ENCODE data around the gene CENPA. TPM values are rescaled to one million over a fixed set of nuclear protein-coding genes. Genes with fewer than 3 reads are reported as not detected.
A peak's percentile ranks its signal among the peaks of the same experiment; 100 is the strongest.

CENPA gene
- total and polyA plus RNA-seq, 2 of the 13 experiments (the other 11 are each of a cell fraction or from before 2014, with no cell fraction given), result 28.5 to 38.5 TPM

- DNase-seq (ENCODE audit: low spot score) (peak; percentile 83), FAIRE-seq (peak; percentile 63), ATAC-seq (peak; percentile 83)
- Histone ChIP-seq H3K4me2 (ENCODE audit: low read depth, low read length) (peak overlapping the region; percentile 15; the same call in 1 of the 2 replicates), H3K4me3 (replicated peaks in 1 of 3; ENCODE audit: insufficient read depth in 1 of 3, low read depth in 2 of 3, low read length in 3 of 3) (no peak overlapping the region), H3K79me2 (ENCODE audit: insufficient read depth, low read length) (peaks cover 9% of the 10 kb centered on the region), H3K27ac (ENCODE audit: extremely low read length, insufficient read depth, low read length) (peak overlapping the region; percentile 1), H2AFZ (ENCODE audit: low read length) (no peak overlapping the region), H4K20me1 (ENCODE audit: insufficient read depth, low read length) (peaks cover 3% of the 10 kb centered on the region; the same call in 1 of the 2 replicates), H3K36me3 (replicated peaks in 1 of 2; ENCODE audit: control insufficient read depth in 1 of 2, insufficient read depth in 2 of 2, low read length in 2 of 2) (peaks cover 17 to 26% of the 10 kb centered on the region in 2 experiments; a peak in 4 of 5 replicates), H3K9ac (ENCODE audit: insufficient read depth, low read depth, low read length) (peak overlapping the region; percentile 19; the same call in 1 of the 2 replicates), H3K4me1 (ENCODE audit: insufficient read depth, low read length) (peaks cover 24% of the 10 kb centered on the region), H3K27me3 (ENCODE audit: control insufficient read depth in 1 of 2, insufficient read depth in 2 of 2, low read length in 2 of 2) (no peaks in the 10 kb centered on the region), H3K9me3 (ENCODE audit: low read length) (no peaks in the 10 kb centered on the region)
- intact Hi-C loops (cut with micrococcal nuclease; ENCODE audit: unreplicated experiment), result loop anchor here (1.0 kb wide), 2 partner anchors 8 to 13 kb away; partner anchors contain the start of gene SLC35F6
- ChIA-PET POLR2A (interaction anchor here (0.9 to 1.4 kb wide), 4 partner anchors 9 to 16 kb away, joined by 3 to 7 read pairs (median 3); partner anchors contain the start of genes CENPA and SLC35F6), CTCF (ENCODE audit: low intra/inter-chr PET ratio, low total read pairs) (interaction anchor here (1.4 kb wide), 1 partner anchor 27 kb away, joined by 4 read pairs; no protein-coding TSS in a partner anchor)
- in situ Hi-C loops (cut with HindIII; ENCODE audit: extremely low pct_ligation_motif_present, low pct_unique_long_range_greater_than_20kb), result no loop called here
- BruUV-seq (replicated peaks), result no TSS peak
- WGBS (ENCODE audit: low lambda C conversion rate), result 57% methylated on average over 13 of the region's 13 CpGs
- TF ChIP-seq ATF7 (IDR thresholded peaks at IDR 0.05) (no peak), ATF7 (CRISPR knock-in tag; IDR thresholded peaks at IDR 0.05) (0 out of 2 replicates have a peak, but pooled peaks have one; percentile 36), ZNF280B (CRISPR knock-in tag; IDR thresholded peaks at IDR 0.05; ENCODE audit: borderline replicate concordance) (no peak; the same call in 1 of the 2 replicates), ZHX2 (IDR thresholded peaks at IDR 0.05; ENCODE audit: low read depth) (0 out of 2 replicates have a peak, but pooled peaks have one; percentile 39), ZHX2 (CRISPR knock-in tag; IDR thresholded peaks at IDR 0.05; ENCODE audit: borderline replicate concordance) (no peak), U2AF1 (optimal IDR thresholded peaks at IDR 0.05; ENCODE audit: low read depth, low read length) (no peak), ATF4 (CRISPR knock-in tag; IDR thresholded peaks at IDR 0.05) (no peak), TFDP2 (CRISPR knock-in tag; IDR thresholded peaks at IDR 0.05) (0 out of 2 replicates have a peak, but pooled peaks have one; percentile 29), KMT2B (CRISPR knock-in tag; IDR thresholded peaks at IDR 0.05) (peak; percentile 30; the same call in 1 of the 2 replicates), ZSCAN9 (CRISPR knock-in tag; IDR thresholded peaks at IDR 0.05; ENCODE audit: borderline replicate concordance) (peak; percentile 56; the same call in 1 of the 2 replicates), ZNF567 (CRISPR knock-in tag; IDR thresholded peaks at IDR 0.05; ENCODE audit: borderline replicate concordance) (no peak), FOXA3 (CRISPR knock-in tag; IDR thresholded peaks at IDR 0.05) (peak; percentile 96)
Measured at GRCh38 chr2:26772064-26773001, 13.5 kb upstream of the CENPA start.

Measured in HepG2 (cell line).